Astrocyte of the spinal cord (primary cell): Measurements from ENCODE around the gene ARHGAP22.

ENCODE experiments used
- DNase-seq: peaks from one replicate; pipeline ENCODE4 v3.0.0; 2011; ENCODE audit warnings: low read depth, low spot score
- H3K4me3 ChIP-seq: 2 replicates; pipeline ENCODE4 v1.5.1; 2011; ENCODE audit warnings: low read depth, mild to moderate bottlenecking, low read length, moderate library complexity
- CTCF ChIP-seq: IDR thresholded peaks from 2 replicates; pipeline ENCODE4 v1.5.1; 2012; ENCODE audit warnings: low read depth, mild to moderate bottlenecking, low read length, inconsistent platforms
- in situ Hi-C: cut with HindIII; loops from 2 replicates; pipeline ENCODE4 v1.10.0; 2017; ENCODE audit warnings: low sequenced_read_pairs

Gene ARHGAP22

DNA sequence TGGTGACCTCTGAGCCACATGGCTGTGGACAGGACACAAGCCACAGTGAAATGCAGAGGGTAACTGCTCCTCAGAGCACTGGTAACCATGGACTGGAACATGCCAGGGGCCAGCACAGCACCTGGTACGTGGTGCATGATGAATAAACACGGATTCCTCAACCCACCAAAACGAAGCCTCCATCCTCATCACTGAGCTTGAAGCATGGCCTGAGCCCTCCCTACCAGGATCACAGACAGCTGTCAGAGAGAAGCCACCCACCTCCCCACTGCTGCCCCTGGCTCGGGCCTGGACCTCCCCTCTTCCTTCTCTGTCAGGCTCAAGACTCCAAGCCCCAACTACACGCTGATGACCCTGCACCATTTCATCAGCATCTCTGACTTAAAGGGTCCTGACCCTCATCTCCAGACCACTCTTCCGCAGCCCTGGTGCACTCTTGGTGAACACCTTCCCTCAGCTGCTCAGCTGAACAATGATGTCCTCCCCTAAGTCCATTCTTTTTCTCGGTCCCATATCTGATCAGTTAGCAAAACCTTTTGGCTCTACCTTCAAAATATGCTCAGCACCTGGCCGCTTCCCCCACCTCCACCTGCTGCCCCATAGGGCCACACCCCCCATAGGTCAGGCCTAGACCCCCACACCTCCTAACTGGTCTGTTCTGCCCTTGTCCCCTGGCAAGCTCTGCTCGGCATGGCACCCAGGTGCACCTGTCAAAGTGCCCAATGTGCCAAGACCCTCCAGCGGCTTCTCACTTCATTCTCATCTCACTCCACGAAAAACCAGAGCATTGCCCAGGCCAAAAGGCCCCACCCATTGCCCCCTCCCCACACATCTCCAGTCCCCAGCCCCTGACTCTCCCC lies 157.3 kb downstream of the ARHGAP22 start:
- in situ Hi-C loops = no loop called here
- no peak for DNase-seq
- H3K4me3 ChIP-seq = no peak overlapping the region
- no peak for TF ChIP-seq CTCF

DNA sequence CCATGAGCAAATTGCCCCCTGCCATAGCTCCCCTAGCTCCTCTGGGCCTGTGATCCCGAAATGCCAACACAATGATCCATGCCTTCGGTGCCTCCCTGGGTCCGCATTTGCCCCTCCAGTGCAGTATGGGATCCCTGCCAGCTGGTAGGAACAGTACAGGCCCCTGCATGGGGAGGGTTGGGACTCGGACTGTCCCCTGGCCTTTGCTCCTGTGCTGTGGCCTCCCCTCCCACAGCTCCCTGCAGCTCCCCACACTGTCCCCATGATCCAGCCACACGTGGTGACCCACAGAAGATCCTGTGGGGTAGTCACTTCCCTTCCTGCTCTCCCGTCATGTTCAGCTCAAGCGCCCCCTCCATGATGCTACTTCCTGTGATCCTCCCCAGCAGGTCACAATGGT lies 158.1 kb downstream of the ARHGAP22 start:
- TF ChIP-seq CTCF = no peak
- no peak overlapping the region for H3K4me3 ChIP-seq
- in situ Hi-C loops = no loop called here
- no peak for DNase-seq

DNA sequence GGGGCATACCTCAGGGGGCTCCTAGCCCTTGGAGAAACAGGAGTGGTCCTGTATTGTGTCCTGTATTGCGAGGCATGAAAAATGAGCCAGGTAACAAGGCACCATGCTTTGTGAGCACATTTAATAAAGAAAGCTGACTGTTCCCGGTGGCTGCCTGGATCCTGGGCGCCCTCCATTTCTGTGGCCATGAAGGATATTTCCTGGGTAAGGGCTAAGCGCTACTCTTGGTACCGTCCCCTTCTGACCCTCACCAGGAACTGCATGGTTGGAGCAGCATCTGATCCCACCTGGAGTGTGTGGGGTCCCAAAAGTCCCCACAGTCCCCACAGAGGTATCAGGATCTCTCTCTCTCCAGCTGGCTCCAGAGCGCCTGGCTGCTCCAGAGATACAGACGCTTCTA lies 158.9 kb downstream of the ARHGAP22 start:
- no peak overlapping the region for H3K4me3 ChIP-seq
- in situ Hi-C loops = no loop called here
- DNase-seq = no peak
- no peak for TF ChIP-seq CTCF

DNA sequence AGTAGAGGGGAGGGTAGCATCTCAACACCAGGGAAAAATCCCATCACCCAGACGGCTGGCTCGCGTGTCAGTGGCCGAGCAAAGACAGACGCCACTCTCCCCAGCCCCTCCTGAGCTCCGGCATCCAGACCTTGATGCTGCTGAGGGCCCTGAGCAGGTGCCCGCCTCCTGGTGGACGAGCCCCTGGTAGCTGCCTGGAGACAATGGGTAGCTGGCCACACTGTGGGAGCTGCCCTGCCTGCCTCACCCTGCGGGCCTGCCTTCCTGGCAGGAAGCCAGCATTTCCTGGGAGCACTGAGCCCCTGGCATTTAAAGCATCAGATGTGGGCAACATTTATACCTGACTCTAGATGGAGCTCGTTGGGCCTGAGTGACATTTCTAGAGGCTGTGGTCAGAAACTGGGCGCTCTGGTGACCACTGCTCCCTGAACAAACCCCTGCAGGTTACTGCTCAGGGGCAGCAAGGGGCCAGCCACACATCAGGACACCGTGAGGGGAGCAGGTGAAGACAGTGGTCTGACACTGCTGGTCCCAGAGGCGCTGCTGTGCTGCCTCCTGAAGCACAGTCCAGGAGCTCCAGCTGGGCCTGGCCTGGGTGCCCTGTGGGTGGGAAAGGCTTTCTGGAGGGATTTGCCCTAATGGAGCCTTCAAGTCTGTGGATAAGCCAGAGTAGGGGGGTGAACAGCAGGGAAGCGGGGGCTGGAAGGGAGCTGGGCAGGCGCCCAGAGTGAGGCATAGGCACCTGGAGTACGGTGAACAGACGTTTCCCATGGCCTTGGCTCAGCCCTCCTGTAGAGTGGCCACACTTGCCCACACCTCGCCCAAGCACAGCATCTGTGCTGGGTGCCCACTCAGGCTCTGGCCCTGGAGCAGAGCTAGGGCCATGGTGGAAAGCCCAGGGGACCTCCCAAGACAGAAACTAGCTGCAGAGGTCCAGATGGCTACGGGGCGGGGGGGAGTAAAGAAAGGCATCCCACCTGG lies 159.7 kb downstream of the ARHGAP22 start:
- in situ Hi-C loops = no loop called here
- peak; percentile 15 for TF ChIP-seq CTCF
- DNase-seq = no peak
- H3K4me3 ChIP-seq = no peak overlapping the region

GRCh38 chr10:48444266-48444665 lies 160.6 kb downstream of the ARHGAP22 start:
- no peak overlapping the region for H3K4me3 ChIP-seq
- peak; percentile 51 for TF ChIP-seq CTCF
- in situ Hi-C loops = no loop called here
- peak; percentile 56 for DNase-seq

DNA sequence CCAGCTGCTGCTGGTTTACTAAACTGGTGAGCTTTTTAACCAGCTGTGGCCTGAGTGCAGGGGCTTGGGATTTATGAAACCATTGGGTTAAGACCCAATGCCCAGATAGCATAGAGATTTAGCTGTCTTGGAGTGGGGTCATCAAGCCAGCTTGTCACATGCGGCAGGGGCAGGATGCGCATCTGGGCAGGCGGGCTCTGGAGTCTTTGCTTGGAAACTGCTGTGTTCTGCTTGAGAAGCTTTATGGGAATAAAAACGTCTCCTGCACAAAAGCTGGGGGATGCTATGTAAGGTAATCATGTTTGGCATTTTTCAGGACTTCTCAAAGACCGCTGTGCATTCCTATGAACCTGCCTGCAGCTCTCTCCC lies 162.1 kb downstream of the ARHGAP22 start:
- no peak for TF ChIP-seq CTCF
- DNase-seq = no peak
- no peak overlapping the region for H3K4me3 ChIP-seq
- in situ Hi-C loops = no loop called here
